A549 treated with ZK216348 at 1 μM for 4 hours (cell line): ENCODE results near the gene C1QTNF2. TPM values are rescaled to one million over a fixed set of nuclear protein-coding genes. Genes with fewer than 3 reads are reported as not detected.

Experiments used
- total RNA-seq: library from RNA; stranded (reverse); fragments of 200-300 nt; extraction: Qiagen RNA extraction; gene quantifications from 5 replicates; pipeline ENCODE4 v1.2.3, GENCODE V29; 2022; ENCODE audit warnings: low read depth

Gene C1QTNF2
- total RNA-seq, result 0.09 to 0.29 TPM (median 0.18 TPM) in 4 of 5 replicates, not detected in the other

GRCh38 chr5:160369990-160370712 lies at the start of gene C1QTNF2:
C1QTNF2 (minus strand) TSS chr5:160370626; CDS start chr5:160355011, 15,615 bp downstream.

GRCh38 chr5:160418561-160419457 lies 48.4 kb upstream of the C1QTNF2 start, which contains the start of gene SLU7:
SLU7 (minus strand) TSS chr5:160419081; CDS start chr5:160415294, 3,787 bp downstream.

GRCh38 chr5:160399402-160400353 lies 29.3 kb upstream of the C1QTNF2 start, which contains the start of gene FAM200C:
FAM200C (minus strand) TSS chr5:160400054; CDS start chr5:160395490, 4,564 bp downstream.

GRCh38 chr5:160312134-160312959 lies 58.1 kb downstream of the C1QTNF2 start, which contains the start of gene CCNJL:
CCNJL (minus strand) TSS chr5:160312564; CDS start chr5:160311923, 641 bp downstream.

Other genes with a start within 250 kb of the C1QTNF2 start
- 0.45 to 1.6 TPM (median 1.1 TPM) in 5 replicates for gene FABP6, start 141.1 kb downstream of the C1QTNF2 start, total RNA-seq
- 10.5 to 14.3 TPM (median 13.6 TPM) in 5 replicates for gene CCNJL, start 58.1 kb downstream of the C1QTNF2 start, total RNA-seq
- gene FAM200C, start 29.4 kb upstream of the C1QTNF2 start, total RNA-seq, result 1.8 to 2.3 TPM (median 2.1 TPM) in 5 replicates
- gene SLU7, start 48.5 kb upstream of the C1QTNF2 start, total RNA-seq, result 42.2 to 94.6 TPM (median 52.0 TPM) in 5 replicates
- gene PTTG1, start 51.2 kb upstream of the C1QTNF2 start, total RNA-seq, result 181 to 280 TPM (median 199 TPM) in 5 replicates